A673 (cell line): ENCODE data around the gene CTRB2.
"Not testable (repeated sequence)": the region's sequence is repeated elsewhere in the genome, so short reads cannot be mapped to it uniquely, and the experiment has no call there.

Source experiments
- EZH2 ChIP-seq: fragments of 200-600 bp; sonication (generic); IDR thresholded peaks from 2 replicates; pipeline ENCODE4 v1.6.1; 2017; ENCODE audit warnings: borderline replicate concordance, low read depth, mild to moderate bottlenecking, mixed read lengths, antibody characterized with exemption, low read length; ENCODE audit not compliant: poor library complexity, severe bottlenecking
- TF ChIP-seq, protein P1 (sequence below): fragments of 300-800, 200-600 bp; sonication (generic); conservative IDR thresholded peaks from 2 replicates; pipeline ENCODE4 v1.5.1; 2017; ENCODE audit warnings: low read depth, mild to moderate bottlenecking, antibody characterized with exemption, low read length, moderate library complexity, mixed read lengths

GRCh38 chr16:75211286-75211685 lies 4.3 kb upstream of the CTRB2 start:
- TF ChIP-seq, protein P1, sequence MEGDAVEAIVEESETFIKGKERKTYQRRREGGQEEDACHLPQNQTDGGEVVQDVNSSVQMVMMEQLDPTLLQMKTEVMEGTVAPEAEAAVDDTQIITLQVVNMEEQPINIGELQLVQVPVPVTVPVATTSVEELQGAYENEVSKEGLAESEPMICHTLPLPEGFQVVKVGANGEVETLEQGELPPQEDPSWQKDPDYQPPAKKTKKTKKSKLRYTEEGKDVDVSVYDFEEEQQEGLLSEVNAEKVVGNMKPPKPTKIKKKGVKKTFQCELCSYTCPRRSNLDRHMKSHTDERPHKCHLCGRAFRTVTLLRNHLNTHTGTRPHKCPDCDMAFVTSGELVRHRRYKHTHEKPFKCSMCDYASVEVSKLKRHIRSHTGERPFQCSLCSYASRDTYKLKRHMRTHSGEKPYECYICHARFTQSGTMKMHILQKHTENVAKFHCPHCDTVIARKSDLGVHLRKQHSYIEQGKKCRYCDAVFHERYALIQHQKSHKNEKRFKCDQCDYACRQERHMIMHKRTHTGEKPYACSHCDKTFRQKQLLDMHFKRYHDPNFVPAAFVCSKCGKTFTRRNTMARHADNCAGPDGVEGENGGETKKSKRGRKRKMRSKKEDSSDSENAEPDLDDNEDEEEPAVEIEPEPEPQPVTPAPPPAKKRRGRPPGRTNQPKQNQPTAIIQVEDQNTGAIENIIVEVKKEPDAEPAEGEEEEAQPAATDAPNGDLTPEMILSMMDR = not testable (repeated sequence)
- TF ChIP-seq EZH2 = not testable (repeated sequence)
